Stimulated activated CD8-positive, alpha-beta memory T cell treated with anti-CD3 and anti-CD28 coated beads, Interleukin-7, amount 100 ng/mL, for 48 hours (primary cell): ENCODE results near the gene AGAP5.

ENCODE experiments used
- DNase-seq, 2 donors: peaks; one replicate each; pipeline ENCODE4 v3.0.0-alpha.2; 2020; ENCODE audit warnings: low read depth in 1 of 2; ENCODE audit errors: extremely low read depth in 1 of 2

The AGAP5 gene

GRCh38 chr10:73655990-73656298 is 42.0 kb downstream of the AGAP5 start, which contains the start of gene SYNPO2L:
TSS of gene SYNPO2L (minus strand) at chr10:73656029. CDS start at chr10:73655922, 107 bp downstream.
- DNase-seq: no peak

GRCh38 chr10:73655257-73655989 is 42.5 kb downstream of the AGAP5 start:
- DNase-seq: no peak

- DNase-seq: no peak
Measured at GRCh38 chr10:73653701-73654100, 44.2 kb downstream of the AGAP5 start.

- DNase-seq: no peak
Measured at GRCh38 chr10:73653195-73653594, 44.7 kb downstream of the AGAP5 start.

- DNase-seq: no peak
Measured at GRCh38 chr10:73650537-73651331, 47.2 kb downstream of the AGAP5 start.

GRCh38 chr10:73649876-73650536 is 47.9 kb downstream of the AGAP5 start:
- no peak for DNase-seq

GRCh38 chr10:73648975-73649829 is 48.7 kb downstream of the AGAP5 start:
- DNase-seq: no peak

GRCh38 chr10:73647875-73648651 is 49.8 kb downstream of the AGAP5 start:
- DNase-seq: no peak

- no peak for DNase-seq
Measured at GRCh38 chr10:73647211-73647874, 50.6 kb downstream of the AGAP5 start.

GRCh38 chr10:73646598-73647041 is 51.3 kb downstream of the AGAP5 start:
- no peak for DNase-seq

- no peak for DNase-seq
Measured at GRCh38 chr10:73645251-73645650, 52.7 kb downstream of the AGAP5 start.

GRCh38 chr10:73644767-73645166 is 53.1 kb downstream of the AGAP5 start:
- no peak for DNase-seq

GRCh38 chr10:73644015-73644743 is 53.7 kb downstream of the AGAP5 start:
- DNase-seq: peak in 1 of 2 donors; percentile 24

- no peak for DNase-seq
Measured at GRCh38 chr10:73643362-73643761, 54.5 kb downstream of the AGAP5 start.

- DNase-seq: no peak
Measured at GRCh38 chr10:73641328-73642060, 56.4 kb downstream of the AGAP5 start, which contains the start of gene MYOZ1. TSS of gene MYOZ1 (minus strand) at chr10:73641474. CDS start at chr10:73640017, 1,457 bp downstream.

GRCh38 chr10:73639286-73639685 is 58.6 kb downstream of the AGAP5 start:
- DNase-seq: no peak

GRCh38 chr10:73635781-73636180 is 62.1 kb downstream of the AGAP5 start:
- DNase-seq: no peak

- no peak for DNase-seq
Measured at GRCh38 chr10:73634421-73634820, 63.5 kb downstream of the AGAP5 start.
